ENCODE data around the gene CR1L.
"Not testable (repeated sequence)": the region's sequence is repeated elsewhere in the genome, so short reads cannot be mapped to it uniquely, and the experiment has no call there.

The CR1L gene

DNA sequence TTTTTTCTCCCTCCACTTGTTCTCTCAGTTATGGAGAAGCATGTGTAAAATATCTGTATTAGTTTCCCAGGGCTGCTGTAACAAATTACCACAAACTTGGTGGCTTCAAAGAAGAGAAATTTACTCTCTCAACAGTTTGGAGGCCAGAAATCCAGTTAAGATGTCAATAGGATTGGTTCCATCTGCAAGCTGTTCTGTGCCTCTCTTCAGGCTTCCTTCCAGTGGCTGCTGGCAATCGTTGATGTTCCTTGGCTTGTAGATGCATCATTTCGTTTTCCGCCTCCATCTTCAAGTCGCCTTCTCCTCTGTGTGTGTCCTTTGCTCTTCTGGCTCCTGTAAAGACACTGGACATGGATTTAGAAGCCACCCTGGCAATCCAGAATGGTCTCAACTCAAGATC, 45.6 kb downstream of the CR1L start:
- DNase-seq: not testable (repeated sequence)

GRCh38 chr1:207691010-207691409, 46.1 kb downstream of the CR1L start:
- no peak for DNase-seq

GRCh38 chr1:207691841-207692240, 46.9 kb downstream of the CR1L start:
- DNase-seq: no peak

- not testable (repeated sequence) for DNase-seq
Observed at GRCh38 chr1:207692291-207692690, 47.4 kb downstream of the CR1L start.

DNA sequence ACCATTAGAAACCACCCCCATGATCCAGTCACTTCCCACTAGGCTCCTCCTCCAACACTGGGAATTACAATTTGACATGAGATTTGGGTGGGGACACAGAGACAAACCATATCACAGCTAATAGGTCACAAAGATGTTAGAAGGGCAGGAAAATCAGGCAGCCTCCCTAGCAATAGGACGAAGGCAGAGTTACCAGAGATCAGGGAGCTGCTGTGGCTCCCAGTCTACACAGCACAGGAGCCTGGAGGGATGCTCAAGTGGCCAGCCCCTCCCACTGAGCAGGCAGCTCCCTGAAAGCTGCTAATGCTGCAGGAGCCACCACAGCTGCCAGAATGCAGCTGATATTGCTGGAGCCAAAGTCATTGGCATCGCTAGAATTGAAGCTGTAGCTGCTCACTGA, 51.0 kb downstream of the CR1L start:
- DNase-seq: no peak

- peak in 1 of 5 donors; percentile 5 for DNase-seq
Observed at GRCh38 chr1:207698822-207699483, 54.0 kb downstream of the CR1L start.

DNA sequence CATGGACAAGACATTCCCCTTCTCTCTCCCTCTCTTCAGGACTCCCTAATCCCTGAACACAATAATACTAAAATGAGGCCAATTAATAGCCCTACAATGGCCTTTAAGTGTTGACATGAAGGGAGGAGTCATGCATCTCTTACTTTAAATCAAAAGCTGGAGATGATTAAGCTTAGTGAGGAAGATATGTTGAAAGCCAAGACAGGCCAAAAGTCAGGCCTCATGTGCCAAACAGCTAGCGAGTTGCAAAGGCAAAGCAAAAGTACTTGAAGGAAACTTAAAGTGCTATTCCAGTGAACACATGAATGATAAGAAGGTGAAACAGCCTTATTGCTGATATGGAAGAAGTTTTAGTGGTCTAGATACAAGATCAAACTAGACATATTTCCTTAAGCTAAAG, 57.4 kb downstream of the CR1L start:
- no peak for DNase-seq

DNA sequence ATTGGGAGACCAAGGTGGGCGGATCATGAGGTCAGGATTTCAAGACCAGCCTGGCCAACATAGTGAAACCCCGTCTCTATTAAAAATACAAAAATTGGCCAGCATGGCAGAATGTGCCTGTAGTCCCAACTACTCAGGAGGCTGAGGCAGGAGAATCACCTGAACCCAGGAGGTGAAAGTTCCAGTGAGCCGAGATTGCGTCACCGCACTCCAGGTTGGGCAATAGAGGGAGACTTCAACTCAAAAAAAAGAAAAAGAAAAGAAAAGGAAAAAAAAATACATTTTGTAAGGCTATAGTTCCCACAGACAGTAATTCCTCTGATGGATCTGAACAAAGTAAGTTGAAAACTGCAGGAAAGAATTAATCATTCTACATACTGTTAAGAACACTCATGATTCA, 58.8 kb downstream of the CR1L start:
- DNase-seq: no peak

DNA sequence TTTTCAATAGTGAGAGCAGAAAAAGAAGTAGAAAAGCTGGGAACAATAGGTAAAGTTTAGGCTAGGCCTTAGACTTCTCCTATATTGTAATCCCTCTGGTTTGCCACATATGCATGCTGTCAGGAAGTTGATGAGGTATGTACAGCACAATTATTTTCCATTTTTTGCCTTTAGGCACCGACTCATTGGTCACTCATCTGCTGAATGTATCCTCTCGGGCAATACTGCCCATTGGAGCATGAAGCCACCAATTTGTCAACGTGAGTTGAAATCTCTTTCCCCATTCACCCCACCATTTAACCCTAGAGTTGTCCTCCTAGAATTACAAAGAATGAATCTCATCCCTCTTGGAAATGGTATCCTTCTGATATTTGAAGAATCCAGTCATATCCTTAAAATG, 63.1 kb downstream of the CR1L start:
- DNase-seq: not testable (repeated sequence)

GRCh38 chr1:207711285-207711684, 66.4 kb downstream of the CR1L start:
- no peak for DNase-seq

- not testable (repeated sequence) for DNase-seq
Observed at GRCh38 chr1:207712701-207713100, 67.8 kb downstream of the CR1L start.

- DNase-seq: no peak
Observed at GRCh38 chr1:207713529-207713928, 68.6 kb downstream of the CR1L start.

DNA sequence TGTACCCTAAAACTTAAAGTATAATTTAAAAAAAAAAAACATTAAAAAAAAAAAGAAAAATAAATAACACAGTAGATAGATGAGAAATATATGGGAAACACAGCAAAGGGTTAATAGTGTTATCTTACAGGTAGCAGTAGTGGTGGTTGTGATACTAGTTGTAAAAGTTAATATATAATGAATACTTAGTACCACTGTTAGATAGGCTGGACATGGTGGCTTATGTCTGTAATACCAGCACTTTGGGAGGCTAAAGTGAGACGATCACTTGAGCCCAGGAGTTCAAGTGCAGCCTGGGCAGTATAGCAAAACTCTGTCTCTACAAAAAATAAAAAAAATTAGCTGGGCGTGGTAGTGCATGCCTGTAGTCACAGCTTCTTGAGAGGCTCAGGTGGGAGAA, 74.3 kb downstream of the CR1L start:
- no peak for DNase-seq

DNA sequence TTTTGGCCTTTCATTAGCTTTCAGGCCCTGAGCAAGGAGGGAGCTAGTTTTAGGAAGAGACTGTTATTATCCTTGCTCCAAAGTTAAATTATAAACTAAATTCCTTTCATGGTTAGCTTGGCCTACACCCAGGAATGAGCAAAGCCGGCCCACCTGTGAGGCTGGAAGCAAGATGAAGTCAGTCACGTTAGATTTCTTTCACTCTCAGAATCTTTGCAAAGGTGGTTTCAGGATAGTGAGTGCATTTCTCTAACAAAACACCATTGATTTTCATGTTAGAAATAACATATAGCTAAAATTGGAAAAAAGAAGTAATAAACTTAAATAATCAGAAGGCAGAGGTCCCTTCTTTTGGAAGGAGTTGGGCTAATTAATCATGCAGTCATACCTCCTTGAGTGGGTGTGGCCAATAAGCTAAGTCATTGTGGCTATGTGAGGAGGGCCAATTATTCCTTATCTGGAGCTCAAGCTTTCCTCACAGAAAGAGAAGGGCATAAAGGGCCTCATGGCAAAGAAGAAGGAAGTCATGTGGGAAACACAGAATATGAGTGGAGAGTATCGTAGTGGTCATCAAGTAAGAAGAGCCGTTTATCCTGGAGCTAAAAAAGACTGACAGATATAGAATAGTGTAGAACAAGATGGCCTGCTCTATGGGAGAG, 83.4 kb downstream of the CR1L start:
- not testable (repeated sequence) for DNase-seq

DNA sequence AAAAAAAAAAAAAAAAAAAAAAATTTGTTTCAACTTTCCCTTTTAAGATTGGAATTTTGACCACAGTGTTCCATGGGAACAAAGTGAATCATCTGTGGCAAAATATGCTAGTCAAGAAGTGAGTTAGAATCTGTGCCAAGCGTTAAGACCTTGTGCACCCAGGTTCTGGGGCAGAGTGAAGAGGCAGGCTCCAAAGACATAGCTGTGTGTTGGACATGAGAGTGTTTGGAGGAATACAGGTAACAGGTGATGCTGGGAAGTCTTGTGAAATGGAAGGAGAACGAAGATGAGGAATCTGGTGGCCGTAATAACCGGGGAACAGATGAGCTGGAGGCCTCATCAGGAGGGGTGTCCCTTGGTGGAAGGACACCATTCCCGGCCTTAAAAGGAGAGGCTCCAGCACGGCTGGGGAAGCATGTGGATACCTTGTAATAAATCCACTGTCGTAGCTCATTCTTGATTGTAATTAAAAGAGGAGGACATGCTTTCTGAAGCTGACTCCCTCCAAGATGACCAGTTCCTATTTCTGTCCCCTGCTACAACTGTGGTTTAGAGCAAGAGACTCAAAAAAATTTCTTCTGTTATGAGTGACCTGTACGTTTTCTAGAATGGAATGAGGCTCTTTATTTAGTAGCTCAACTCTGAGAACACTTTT, 92.7 kb downstream of the CR1L start:
- not testable (repeated sequence) for DNase-seq

DNA sequence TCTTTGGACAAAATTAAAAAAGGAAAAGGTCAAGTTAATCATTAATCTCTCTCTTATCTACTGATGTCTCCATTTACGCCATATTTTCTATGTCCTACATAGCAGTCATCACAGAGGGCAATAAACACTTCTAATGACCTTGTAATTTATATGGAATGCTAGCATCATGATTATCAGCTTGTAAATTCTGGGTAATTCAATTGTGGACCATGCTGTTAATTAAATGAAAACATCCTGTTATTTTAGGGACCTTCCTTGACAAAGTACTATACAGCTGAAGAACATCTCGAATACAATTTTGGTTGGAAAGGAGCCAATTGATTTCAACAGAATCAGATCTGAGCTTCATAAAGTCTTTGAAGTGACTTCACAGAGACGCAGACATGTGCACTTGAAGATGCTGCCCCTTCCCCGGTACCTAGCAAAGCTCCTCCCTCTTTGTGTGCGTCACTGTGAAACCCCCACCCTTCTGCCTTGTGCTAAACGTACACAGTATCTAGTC, 93.3 kb downstream of the CR1L start:
- DNase-seq: peak in 1 of 5 donors; percentile 23

- no peak for DNase-seq
Observed at GRCh38 chr1:207740207-207740606, 95.3 kb downstream of the CR1L start.

GRCh38 chr1:207742850-207743555, 98.1 kb downstream of the CR1L start:
- DNase-seq: no peak

GRCh38 chr1:207744000-207744534, 99.1 kb downstream of the CR1L start:
- no peak for DNase-seq

DNA sequence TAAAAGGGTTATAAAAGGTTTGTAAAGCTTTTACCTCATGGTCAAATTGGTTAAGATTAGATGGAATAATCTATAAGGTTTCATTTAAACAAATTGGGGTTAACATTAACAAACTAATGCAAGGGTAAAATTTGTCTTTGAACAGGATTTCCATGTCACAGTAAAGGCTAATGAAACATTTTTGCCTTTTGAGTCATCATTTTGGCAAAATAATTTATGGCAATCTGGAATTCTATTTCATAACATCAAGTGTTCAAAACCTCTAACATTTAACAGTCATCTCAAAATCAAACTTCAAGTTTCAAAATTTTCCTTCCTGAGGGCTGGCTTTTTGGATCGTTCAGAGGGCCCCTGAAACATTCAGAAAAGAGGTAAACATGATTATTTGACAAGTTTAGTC, 100.4 kb downstream of the CR1L start:
- DNase-seq: no peak

- no peak for DNase-seq
Observed at GRCh38 chr1:207745839-207746767, 101.2 kb downstream of the CR1L start.
